GM21717 (cell line): ENCODE measurements around the gene RAD51B.

Source experiments
- ATAC-seq: cut with Tn5 transposase; IDR thresholded peaks from one replicate; pipeline ENCODE4 v1.9.1; 2021; ENCODE audit warnings: mild to moderate bottlenecking, moderate library complexity; ENCODE audit not compliant: unreplicated experiment

Gene RAD51B

GRCh38 chr14:68343534-68344118 lies 524.0 kb downstream of the RAD51B start:
- no peak for ATAC-seq

- no peak for ATAC-seq
These were observed 526.2 kb downstream of the RAD51B start for GRCh38 chr14:68345738-68346137.

GRCh38 chr14:68346556-68347343 lies 527.2 kb downstream of the RAD51B start:
- no peak for ATAC-seq

- ATAC-seq, result no peak
These were observed 530.5 kb downstream of the RAD51B start for GRCh38 chr14:68349900-68350629.

GRCh38 chr14:68355415-68355814 lies 535.8 kb downstream of the RAD51B start:
- no peak for ATAC-seq

- ATAC-seq, result no peak
These were observed 538.2 kb downstream of the RAD51B start for GRCh38 chr14:68357777-68358176.

- no peak for ATAC-seq
These were observed 538.9 kb downstream of the RAD51B start for GRCh38 chr14:68358500-68358899.

- ATAC-seq, result no peak
These were observed 539.6 kb downstream of the RAD51B start for GRCh38 chr14:68359022-68359836.

- no peak for ATAC-seq
These were observed 540.4 kb downstream of the RAD51B start for GRCh38 chr14:68359837-68360552.

GRCh38 chr14:68361231-68361630 lies 541.7 kb downstream of the RAD51B start:
- ATAC-seq, result no peak

GRCh38 chr14:68362846-68363245 lies 543.3 kb downstream of the RAD51B start:
- no peak for ATAC-seq

- no peak for ATAC-seq
These were observed 543.9 kb downstream of the RAD51B start for GRCh38 chr14:68363466-68363842.

- no peak for ATAC-seq
These were observed 544.5 kb downstream of the RAD51B start for GRCh38 chr14:68363843-68364767.

GRCh38 chr14:68364792-68365192 lies 545.2 kb downstream of the RAD51B start:
- ATAC-seq, result no peak

- ATAC-seq, result no peak
These were observed 545.6 kb downstream of the RAD51B start for GRCh38 chr14:68365228-68365627.

GRCh38 chr14:68366656-68367055 lies 547.1 kb downstream of the RAD51B start:
- no peak for ATAC-seq

GRCh38 chr14:68367536-68367935 lies 548.0 kb downstream of the RAD51B start:
- no peak for ATAC-seq

GRCh38 chr14:68368850-68369249 lies 549.3 kb downstream of the RAD51B start:
- ATAC-seq, result peak; percentile 51

- ATAC-seq, result peak; percentile 65
These were observed 549.9 kb downstream of the RAD51B start for GRCh38 chr14:68369281-68370056.
